Measurements from ENCODE around the gene C2orf68. TPM values are rescaled to one million over a fixed set of nuclear protein-coding genes. Genes with fewer than 3 reads are reported as not detected.

C2orf68 gene
- total RNA-seq, 1 experiment from 2014 or later, result 34.0 TPM

- in situ Hi-C loops (cut with HindIII; ENCODE audit: low sequenced_read_pairs), result no loop called here
- no peak for DNase-seq (ENCODE audit: low spot score)
These were observed 53.7 kb downstream of the C2orf68 start for GRCh38 chr2:85558160-85558559.

- in situ Hi-C loops (cut with HindIII; ENCODE audit: low sequenced_read_pairs), result no loop called here
- DNase-seq (ENCODE audit: low spot score), result no peak
These were observed 54.7 kb downstream of the C2orf68 start for GRCh38 chr2:85557130-85557529.

Other genes starting within 250 kb of the C2orf68 start
- gene CAPG, start 201.7 kb downstream of the C2orf68 start, total RNA-seq (2014; rRNA removed; shearing (Covaris generic)), result 1.0 and 5.3 TPM in 2 replicates
- not detected in 2 replicates for gene SH2D6, start 193.4 kb downstream of the C2orf68 start, total RNA-seq (2014; rRNA removed; shearing (Covaris generic))
- gene MAT2A, start 72.9 kb downstream of the C2orf68 start, total RNA-seq (2014; rRNA removed; shearing (Covaris generic)), result 68.1 and 85.2 TPM in 2 replicates
- gene GGCX, start 50.6 kb downstream of the C2orf68 start, total RNA-seq (2014; rRNA removed; shearing (Covaris generic)), result 27.0 and 28.4 TPM in 2 replicates
- 69.9 and 73.2 TPM in 2 replicates for gene VAMP8, start 34.5 kb downstream of the C2orf68 start, total RNA-seq (2014; rRNA removed; shearing (Covaris generic))
- gene VAMP5, start 27.6 kb downstream of the C2orf68 start, total RNA-seq (2014; rRNA removed; shearing (Covaris generic)), result 0.85 and 1.9 TPM in 2 replicates
- 130 and 155 TPM in 2 replicates for gene RNF181, start 16.3 kb downstream of the C2orf68 start, total RNA-seq (2014; rRNA removed; shearing (Covaris generic))
- 20.3 and 20.7 TPM in 2 replicates for gene TMEM150A, start 9.4 kb downstream of the C2orf68 start, total RNA-seq (2014; rRNA removed; shearing (Covaris generic))
- 122 and 141 TPM in 2 replicates for gene USP39, start 4.1 kb upstream of the C2orf68 start, total RNA-seq (2014; rRNA removed; shearing (Covaris generic))
- gene SFTPB, start 56.1 kb upstream of the C2orf68 start, total RNA-seq (2014; rRNA removed; shearing (Covaris generic)), result not detected in 2 replicates
- gene GNLY, start 82.3 kb upstream of the C2orf68 start, total RNA-seq (2014; rRNA removed; shearing (Covaris generic)), result not detected in 2 replicates
- gene ATOH8, start 141.9 kb upstream of the C2orf68 start, total RNA-seq (2014; rRNA removed; shearing (Covaris generic)), result 18.9 and 25.8 TPM in 2 replicates

Data from G401 (cell line).